Panc1 (cell line): Measurements from ENCODE around the gene NKX2-2.

Experiments
- CTCF ChIP-seq: fragments of 450-650 bp; IDR thresholded peaks from 2 replicates; pipeline ENCODE4 v1.5.1; 2017; ENCODE audit warnings: mild to moderate bottlenecking
- POLR2AphosphoS5 ChIP-seq: IDR thresholded peaks from 2 replicates; pipeline ENCODE4 v1.6.1; 2012; ENCODE audit warnings: mild to moderate bottlenecking, low read depth, low read length, moderate library complexity
- SIN3A ChIP-seq: IDR thresholded peaks from 2 replicates; pipeline ENCODE4 v1.6.1; 2012; ENCODE audit warnings: low read depth, mild to moderate bottlenecking, low read length, moderate library complexity, borderline replicate concordance; ENCODE audit not compliant: insufficient read depth
- TCF7L2 ChIP-seq: IDR thresholded peaks from 2 replicates; pipeline ENCODE4 v1.6.1; 2011; ENCODE audit warnings: mild to moderate bottlenecking, low read depth, low read length, inconsistent platforms

GRCh38 chr20:21464916-21465315 is 48.9 kb downstream of the NKX2-2 start:
- TF ChIP-seq POLR2AphosphoS5 (no peak), CTCF (no peak), SIN3A (no peak), TCF7L2 (no peak)
